Neural cell (in vitro differentiated cells): Measurements from ENCODE around the gene OAS1. TPM values are rescaled to one million over a fixed set of nuclear protein-coding genes. Genes with fewer than 3 reads are reported as not detected.

Source experiments
- H2AFZ ChIP-seq: fragments of 200-600, 300-800 bp; sonication (generic), shearing (Covaris generic); 2 replicates; pipeline ENCODE4 v1.6.0; 2014; ENCODE audit warnings: low read depth, mild to moderate bottlenecking, antibody characterized with exemption, low read length, moderate library complexity
- H3F3A ChIP-seq: fragments of 200-600 bp; shearing (Covaris generic); 2 replicates; pipeline ENCODE4 v1.6.1; 2016; ENCODE audit warnings: mild to moderate bottlenecking, moderate library complexity, mixed read lengths, antibody characterized with exemption, low read length; ENCODE audit not compliant: insufficient read depth, poor library complexity, severe bottlenecking
- H3K27ac ChIP-seq: fragments of 200-600, 300-800 bp; sonication (generic), shearing (Covaris generic); 2 replicates; pipeline ENCODE4 v1.5.1; 2014; ENCODE audit warnings: mild to moderate bottlenecking, low read length, moderate library complexity
- H3K27me3 ChIP-seq: fragments of 300-800, 200-600 bp; sonication (generic), shearing (Covaris generic); 2 replicates; pipeline ENCODE4 v1.6.0; 2014; ENCODE audit warnings: mild to moderate bottlenecking, low read depth, low read length, moderate library complexity; ENCODE audit not compliant: insufficient read depth
- H3K36me3 ChIP-seq: fragments of 300-800, 200-600 bp; sonication (generic), shearing (Covaris generic); 2 replicates; pipeline ENCODE4 v1.5.1; 2014; ENCODE audit warnings: mild to moderate bottlenecking, antibody characterized with exemption, low read length, moderate library complexity; ENCODE audit not compliant: insufficient read depth
- H3K4me2 ChIP-seq: fragments of 300-800, 200-600 bp; sonication (generic), shearing (Covaris generic); 2 replicates; pipeline ENCODE4 v1.6.0; 2014; ENCODE audit warnings: mild to moderate bottlenecking, low read length
- H3K4me3 ChIP-seq: fragments of 300-800, 200-600 bp; sonication (generic), shearing (Covaris generic); 2 replicates; pipeline ENCODE4 v1.5.1; 2014; ENCODE audit warnings: mild to moderate bottlenecking, low read length, moderate library complexity
- H3K79me2 ChIP-seq: fragments of 200-600 bp; shearing (Covaris generic); replicated peaks from 2 replicates; pipeline ENCODE4 v1.6.0; 2014; ENCODE audit warnings: mild to moderate bottlenecking, low read length, moderate library complexity; ENCODE audit not compliant: insufficient read depth
- H3K9ac ChIP-seq: fragments of 300-800, 200-600 bp; sonication (generic), shearing (Covaris generic); 2 replicates; pipeline ENCODE4 v1.6.1; 2016; ENCODE audit warnings: mild to moderate bottlenecking, low read length, mixed read lengths
- H3K9me2 ChIP-seq: fragments of 200-600 bp; shearing (Covaris generic); 2 replicates; pipeline ENCODE4 v1.6.1; 2016; ENCODE audit warnings: mild to moderate bottlenecking, low read length, mixed read lengths; ENCODE audit not compliant: insufficient read depth
- H3K9me3 ChIP-seq: fragments of 200-600, 300-800 bp; sonication (generic), shearing (Covaris generic); 2 replicates; pipeline ENCODE4 v1.6.1; 2016; ENCODE audit warnings: mild to moderate bottlenecking, mixed run types, low read length, moderate library complexity, mixed read lengths
- H4K20me1 ChIP-seq: fragments of 200-600 bp; shearing (Covaris generic); 2 replicates; pipeline ENCODE4 v1.6.1; 2016; ENCODE audit warnings: mild to moderate bottlenecking, mixed run types; ENCODE audit not compliant: insufficient read depth
- EP300 ChIP-seq: fragments of 450-650 bp; conservative IDR thresholded peaks from 2 replicates; pipeline ENCODE4 v1.6.1; 2014; ENCODE audit warnings: antibody characterized with exemption, mild to moderate bottlenecking, moderate library complexity; ENCODE audit not compliant: poor library complexity, severe bottlenecking
- EZH2 ChIP-seq: fragments of 200-600, 300-800 bp; shearing (Covaris generic), sonication (generic); IDR thresholded peaks from 2 replicates; pipeline ENCODE4 v1.6.1; 2014; ENCODE audit warnings: antibody characterized with exemption, low read length, borderline replicate concordance, mild to moderate bottlenecking; ENCODE audit not compliant: insufficient read depth, poor library complexity, severe bottlenecking
- MXI1 ChIP-seq: fragments of 450-650 bp; conservative IDR thresholded peaks from 2 replicates; pipeline ENCODE4 v1.6.1; 2014; ENCODE audit warnings: antibody characterized with exemption, mild to moderate bottlenecking; ENCODE audit not compliant: poor library complexity, severe bottlenecking
- POLR2AphosphoS5 ChIP-seq: IDR thresholded peaks from 2 replicates; pipeline ENCODE4 v1.6.1; 2012
- RAD21 ChIP-seq: fragments of 450-650 bp; conservative IDR thresholded peaks from 2 replicates; pipeline ENCODE4 v1.6.1; 2014; ENCODE audit warnings: antibody characterized with exemption, mild to moderate bottlenecking, moderate library complexity
- SMC3 ChIP-seq: fragments of 450-650 bp; conservative IDR thresholded peaks from 2 replicates; pipeline ENCODE4 v1.6.1; 2014; ENCODE audit warnings: antibody characterized with exemption, mild to moderate bottlenecking, moderate library complexity; ENCODE audit not compliant: poor library complexity
- TAF1 ChIP-seq: IDR thresholded peaks from 2 replicates; pipeline ENCODE4 v1.6.1; 2012; ENCODE audit warnings: low read depth
- polyA plus RNA-seq: library from polyadenylated mRNA; depleted of rRNA; stranded (reverse); fragments of >200 nt; gene quantifications from 2 replicates; pipeline ENCODE4 v1.2.3, GENCODE V29; 2014
- TF ChIP-seq, protein P1 (sequence below): fragments of 450-650 bp; IDR thresholded peaks from 2 replicates; pipeline ENCODE4 v1.5.1; 2014; ENCODE audit warnings: antibody characterized with exemption, mild to moderate bottlenecking, moderate library complexity; ENCODE audit not compliant: poor library complexity, severe bottlenecking
- TF ChIP-seq, protein P2 (sequence below): IDR thresholded peaks from 2 replicates; pipeline ENCODE4 v1.6.1; 2012; ENCODE audit warnings: borderline replicate concordance

The OAS1 gene
- polyA plus RNA-seq, 1 donor from 2014 or later = not detected

DNA sequence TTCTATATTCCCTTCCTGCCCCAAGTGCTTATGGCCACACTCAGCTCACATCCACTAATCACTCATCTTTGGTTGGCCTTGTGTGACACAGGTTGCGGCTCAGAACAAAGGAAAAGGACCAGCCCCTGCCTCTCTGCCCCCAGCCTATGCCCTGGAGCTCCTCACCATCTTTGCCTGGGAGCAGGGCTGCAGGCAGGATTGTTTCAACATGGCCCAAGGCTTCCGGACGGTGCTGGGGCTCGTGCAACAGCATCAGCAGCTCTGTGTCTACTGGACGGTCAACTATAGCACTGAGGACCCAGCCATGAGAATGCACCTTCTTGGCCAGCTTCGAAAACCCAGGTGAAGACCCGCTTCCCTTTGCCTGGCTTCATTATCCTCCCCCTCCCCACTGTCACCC lies 55.8 kb downstream of the OAS1 start:
- no peak overlapping the region for H3K9ac ChIP-seq
- no peak overlapping the region for H3K4me3 ChIP-seq
- H3K9me3 ChIP-seq = no peaks in the 10 kb centered on the region
- no peak overlapping the region for H3K27ac ChIP-seq
- H2AFZ ChIP-seq = no peak overlapping the region
- H3F3A ChIP-seq = no peaks in the 10 kb centered on the region
- no peaks in the 10 kb centered on the region for H3K9me2 ChIP-seq
- no peak overlapping the region for H3K4me2 ChIP-seq
- H4K20me1 ChIP-seq = no peaks in the 10 kb centered on the region
- no peaks in the 10 kb centered on the region for H3K36me3 ChIP-seq
- no peaks in the 10 kb centered on the region for H3K27me3 ChIP-seq
- no peaks in the 10 kb centered on the region for H3K79me2 ChIP-seq
- TF ChIP-seq EZH2 (no peak), TAF1 (no peak), EP300 (no peak), RAD21 (no peak), SMC3 (no peak), POLR2AphosphoS5 (no peak), MXI1 (no peak)
- TF ChIP-seq, protein P1, sequence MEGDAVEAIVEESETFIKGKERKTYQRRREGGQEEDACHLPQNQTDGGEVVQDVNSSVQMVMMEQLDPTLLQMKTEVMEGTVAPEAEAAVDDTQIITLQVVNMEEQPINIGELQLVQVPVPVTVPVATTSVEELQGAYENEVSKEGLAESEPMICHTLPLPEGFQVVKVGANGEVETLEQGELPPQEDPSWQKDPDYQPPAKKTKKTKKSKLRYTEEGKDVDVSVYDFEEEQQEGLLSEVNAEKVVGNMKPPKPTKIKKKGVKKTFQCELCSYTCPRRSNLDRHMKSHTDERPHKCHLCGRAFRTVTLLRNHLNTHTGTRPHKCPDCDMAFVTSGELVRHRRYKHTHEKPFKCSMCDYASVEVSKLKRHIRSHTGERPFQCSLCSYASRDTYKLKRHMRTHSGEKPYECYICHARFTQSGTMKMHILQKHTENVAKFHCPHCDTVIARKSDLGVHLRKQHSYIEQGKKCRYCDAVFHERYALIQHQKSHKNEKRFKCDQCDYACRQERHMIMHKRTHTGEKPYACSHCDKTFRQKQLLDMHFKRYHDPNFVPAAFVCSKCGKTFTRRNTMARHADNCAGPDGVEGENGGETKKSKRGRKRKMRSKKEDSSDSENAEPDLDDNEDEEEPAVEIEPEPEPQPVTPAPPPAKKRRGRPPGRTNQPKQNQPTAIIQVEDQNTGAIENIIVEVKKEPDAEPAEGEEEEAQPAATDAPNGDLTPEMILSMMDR = no peak
- TF ChIP-seq, protein P2, sequence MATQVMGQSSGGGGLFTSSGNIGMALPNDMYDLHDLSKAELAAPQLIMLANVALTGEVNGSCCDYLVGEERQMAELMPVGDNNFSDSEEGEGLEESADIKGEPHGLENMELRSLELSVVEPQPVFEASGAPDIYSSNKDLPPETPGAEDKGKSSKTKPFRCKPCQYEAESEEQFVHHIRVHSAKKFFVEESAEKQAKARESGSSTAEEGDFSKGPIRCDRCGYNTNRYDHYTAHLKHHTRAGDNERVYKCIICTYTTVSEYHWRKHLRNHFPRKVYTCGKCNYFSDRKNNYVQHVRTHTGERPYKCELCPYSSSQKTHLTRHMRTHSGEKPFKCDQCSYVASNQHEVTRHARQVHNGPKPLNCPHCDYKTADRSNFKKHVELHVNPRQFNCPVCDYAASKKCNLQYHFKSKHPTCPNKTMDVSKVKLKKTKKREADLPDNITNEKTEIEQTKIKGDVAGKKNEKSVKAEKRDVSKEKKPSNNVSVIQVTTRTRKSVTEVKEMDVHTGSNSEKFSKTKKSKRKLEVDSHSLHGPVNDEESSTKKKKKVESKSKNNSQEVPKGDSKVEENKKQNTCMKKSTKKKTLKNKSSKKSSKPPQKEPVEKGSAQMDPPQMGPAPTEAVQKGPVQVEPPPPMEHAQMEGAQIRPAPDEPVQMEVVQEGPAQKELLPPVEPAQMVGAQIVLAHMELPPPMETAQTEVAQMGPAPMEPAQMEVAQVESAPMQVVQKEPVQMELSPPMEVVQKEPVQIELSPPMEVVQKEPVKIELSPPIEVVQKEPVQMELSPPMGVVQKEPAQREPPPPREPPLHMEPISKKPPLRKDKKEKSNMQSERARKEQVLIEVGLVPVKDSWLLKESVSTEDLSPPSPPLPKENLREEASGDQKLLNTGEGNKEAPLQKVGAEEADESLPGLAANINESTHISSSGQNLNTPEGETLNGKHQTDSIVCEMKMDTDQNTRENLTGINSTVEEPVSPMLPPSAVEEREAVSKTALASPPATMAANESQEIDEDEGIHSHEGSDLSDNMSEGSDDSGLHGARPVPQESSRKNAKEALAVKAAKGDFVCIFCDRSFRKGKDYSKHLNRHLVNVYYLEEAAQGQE = no peak

DNA sequence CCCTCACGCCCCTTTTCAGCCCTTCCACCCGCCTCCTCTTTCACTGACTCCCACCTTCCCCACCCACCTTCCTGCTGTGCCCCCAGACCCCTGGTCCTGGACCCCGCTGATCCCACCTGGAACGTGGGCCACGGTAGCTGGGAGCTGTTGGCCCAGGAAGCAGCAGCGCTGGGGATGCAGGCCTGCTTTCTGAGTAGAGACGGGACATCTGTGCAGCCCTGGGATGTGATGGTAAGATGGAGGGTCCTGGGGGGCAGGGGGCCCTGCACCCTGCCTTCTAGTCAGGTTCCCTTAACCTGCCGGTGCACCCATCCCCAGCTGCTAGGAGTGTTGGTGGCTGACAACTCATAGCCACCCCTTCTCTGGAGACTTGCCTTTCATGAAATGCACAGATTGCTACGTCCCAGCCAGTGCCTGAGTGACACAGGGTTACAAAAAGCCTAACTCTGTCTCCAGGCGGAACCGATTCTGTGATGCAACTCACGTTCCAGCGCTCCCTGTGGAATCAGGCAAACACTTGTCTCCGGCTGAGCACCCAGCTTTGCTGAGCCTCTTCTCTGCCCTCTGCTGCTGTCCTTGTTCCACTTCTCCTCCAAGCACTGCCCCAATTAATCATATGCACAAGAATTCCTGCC lies 56.6 kb downstream of the OAS1 start:
- H3K4me3 ChIP-seq = no peak overlapping the region
- H2AFZ ChIP-seq = no peak overlapping the region
- TF ChIP-seq EZH2 = no peak
- no peak for TF ChIP-seq SMC3
- TF ChIP-seq, protein P2 = no peak
- no peak for TF ChIP-seq EP300
- TF ChIP-seq TAF1 = no peak
- TF ChIP-seq, protein P1 = no peak
- TF ChIP-seq POLR2AphosphoS5 = no peak
- no peak for TF ChIP-seq MXI1
- no peak for TF ChIP-seq RAD21
- H3K36me3 ChIP-seq = no peaks in the 10 kb centered on the region
- no peaks in the 10 kb centered on the region for H3F3A ChIP-seq
- no peaks in the 10 kb centered on the region for H3K79me2 ChIP-seq
- no peaks in the 10 kb centered on the region for H3K9me3 ChIP-seq
- no peak overlapping the region for H3K27ac ChIP-seq
- H3K9me2 ChIP-seq = no peaks in the 10 kb centered on the region
- no peaks in the 10 kb centered on the region for H4K20me1 ChIP-seq
- no peak overlapping the region for H3K4me2 ChIP-seq
- H3K27me3 ChIP-seq = no peaks in the 10 kb centered on the region
- H3K9ac ChIP-seq = no peak overlapping the region
